NCI-H146 (cell line): Measurements from ENCODE around the gene STRN4.
A peak's percentile ranks its signal among the peaks of the same experiment; 100 is the strongest.
"Not testable (repeated sequence)": the region's sequence is repeated elsewhere in the genome, so short reads cannot be mapped to it uniquely, and the experiment has no call there.

Experiments used
- DNase-seq: peaks from one replicate; lab custom pipeline; 2025; lab: John Stamatoyannopoulos, UW

Gene STRN4

DNA sequence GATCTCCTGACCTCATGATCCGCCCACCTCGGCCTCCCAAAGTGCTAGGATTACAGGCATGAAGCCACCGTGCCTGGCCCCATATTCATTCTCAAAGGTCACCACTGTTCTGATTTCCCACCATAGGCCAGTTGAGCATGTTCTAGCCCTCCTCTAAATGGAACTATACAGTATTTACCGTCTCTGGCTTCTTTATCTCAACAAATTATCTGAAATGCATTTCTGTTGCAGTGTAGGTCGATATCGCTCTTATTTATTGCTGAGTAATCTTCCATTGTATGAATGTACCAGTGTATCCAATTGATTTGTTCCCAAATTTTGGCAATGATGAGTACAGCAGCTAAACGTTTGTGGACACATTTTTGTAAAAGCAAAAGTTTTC is 26.8 kb upstream of the STRN4 start:
- no peak for DNase-seq

DNA sequence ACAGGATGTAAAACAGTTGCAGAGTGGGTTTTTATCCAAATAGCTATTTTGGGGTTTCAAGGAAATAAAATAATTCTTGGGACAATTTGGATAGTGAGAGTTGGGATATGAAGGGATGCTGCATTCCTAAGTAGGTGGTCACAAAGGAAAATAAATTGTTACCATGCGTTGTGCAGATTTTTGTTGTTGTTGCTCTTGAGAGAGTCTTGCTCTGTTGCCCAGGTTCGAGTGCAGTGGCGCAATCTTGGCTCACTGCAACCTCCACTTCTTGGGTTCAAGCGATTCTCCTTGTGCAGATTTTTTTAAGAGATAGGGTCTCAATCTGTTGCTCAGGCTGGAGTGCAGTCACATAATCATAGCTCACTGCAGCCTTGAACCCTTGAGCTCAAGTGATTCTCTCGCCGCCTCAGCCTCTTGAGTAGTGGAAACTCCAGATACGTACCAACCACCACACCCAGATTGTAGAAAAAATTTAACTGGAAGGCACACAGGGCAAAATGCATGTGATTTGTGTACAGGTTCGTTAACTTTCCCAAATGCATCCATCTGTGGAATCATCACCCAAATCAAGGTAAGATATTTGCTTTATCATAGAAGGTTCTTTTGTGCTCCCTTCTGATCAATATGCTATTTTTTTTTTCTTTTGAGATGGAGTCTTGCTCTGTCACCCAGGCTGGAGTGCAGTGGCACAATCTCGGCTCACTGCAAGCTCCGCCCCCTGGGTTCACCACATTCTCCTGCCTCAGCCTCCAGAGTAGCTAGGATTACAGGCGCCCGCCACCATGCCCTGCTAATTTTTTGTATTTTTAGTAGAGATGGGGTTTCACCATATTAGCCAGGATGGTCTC is 26.1 kb upstream of the STRN4 start:
- no peak for DNase-seq

DNA sequence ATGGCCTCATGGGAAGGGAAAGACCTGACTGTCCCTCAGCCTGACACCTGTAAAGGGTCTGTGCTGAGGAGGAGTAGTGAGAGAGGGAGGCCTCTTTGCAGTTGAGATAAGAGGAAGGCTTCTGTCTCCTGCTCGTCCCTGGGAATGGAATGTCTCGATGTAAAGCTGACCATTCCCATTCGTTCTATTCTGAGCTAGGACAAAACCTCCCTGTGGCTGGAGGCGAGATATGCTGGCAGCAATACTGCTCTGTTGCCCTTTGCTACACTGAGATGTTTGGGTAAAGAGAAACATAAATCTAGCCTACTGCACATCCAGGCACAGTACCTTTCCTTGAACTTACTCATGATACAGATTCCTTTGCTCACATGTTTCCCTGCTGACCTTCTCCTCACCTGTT is 22.5 kb upstream of the STRN4 start:
- not testable (repeated sequence) for DNase-seq

DNA sequence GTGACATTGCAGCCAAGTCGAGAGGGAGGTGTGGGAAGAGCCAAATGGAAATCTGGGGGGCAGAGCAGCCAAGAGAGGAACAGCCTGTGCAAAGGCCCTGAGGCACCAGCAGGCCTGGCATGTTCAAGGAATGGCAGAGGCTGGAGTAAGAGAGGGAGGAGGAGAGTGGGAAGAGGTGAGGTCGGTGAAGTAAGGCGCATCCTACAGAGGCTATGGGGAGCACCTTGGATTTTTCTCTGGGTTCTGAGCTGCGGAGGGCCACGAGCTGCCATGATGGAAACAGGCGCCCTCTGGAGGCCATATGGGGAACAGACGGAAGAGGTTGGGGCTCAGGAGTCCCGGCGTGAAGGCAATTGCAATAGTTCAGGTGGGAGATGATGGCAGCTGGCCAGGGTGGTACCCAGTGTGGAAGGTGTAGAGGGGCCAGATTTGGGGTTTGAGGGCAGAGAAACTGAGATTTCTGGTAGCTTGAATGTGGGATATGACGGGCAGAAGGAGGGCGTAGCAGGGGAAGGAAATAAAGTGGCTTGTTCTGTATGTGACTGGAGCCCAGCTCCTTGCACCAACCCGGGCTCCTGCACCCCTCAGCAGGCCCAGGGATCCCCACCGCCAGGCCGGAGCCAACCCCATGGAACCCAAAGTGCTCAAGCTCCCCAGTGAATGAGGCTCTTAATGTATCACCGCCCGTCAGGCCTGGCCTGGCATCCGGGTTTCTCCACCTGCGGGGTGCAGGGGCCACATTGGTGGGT is 20.5 kb upstream of the STRN4 start:
- DNase-seq, result peak; percentile 64

DNA sequence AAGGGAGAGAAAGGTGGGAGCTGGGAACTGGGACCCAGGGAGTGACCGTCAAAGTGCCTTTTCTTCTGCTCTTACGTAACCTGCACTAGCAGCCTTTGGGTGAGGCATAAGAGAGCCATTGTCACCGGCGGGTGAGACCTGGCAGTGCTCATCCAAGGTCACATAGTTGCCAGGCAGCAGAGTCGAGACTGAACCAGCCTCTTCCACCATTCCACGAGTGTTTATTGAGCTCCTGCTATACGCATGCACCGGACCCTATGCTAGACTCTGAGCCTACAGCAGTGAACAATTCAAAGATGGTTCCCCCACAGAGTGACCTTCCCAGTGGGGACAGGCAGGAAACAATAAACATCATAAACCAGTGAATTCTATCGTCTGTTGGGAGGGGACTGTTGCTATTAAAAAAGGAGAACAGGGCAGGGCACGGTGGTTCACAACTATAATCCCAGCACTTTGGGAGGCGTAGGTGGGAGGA is 18.6 kb upstream of the STRN4 start:
- DNase-seq, result no peak

DNA sequence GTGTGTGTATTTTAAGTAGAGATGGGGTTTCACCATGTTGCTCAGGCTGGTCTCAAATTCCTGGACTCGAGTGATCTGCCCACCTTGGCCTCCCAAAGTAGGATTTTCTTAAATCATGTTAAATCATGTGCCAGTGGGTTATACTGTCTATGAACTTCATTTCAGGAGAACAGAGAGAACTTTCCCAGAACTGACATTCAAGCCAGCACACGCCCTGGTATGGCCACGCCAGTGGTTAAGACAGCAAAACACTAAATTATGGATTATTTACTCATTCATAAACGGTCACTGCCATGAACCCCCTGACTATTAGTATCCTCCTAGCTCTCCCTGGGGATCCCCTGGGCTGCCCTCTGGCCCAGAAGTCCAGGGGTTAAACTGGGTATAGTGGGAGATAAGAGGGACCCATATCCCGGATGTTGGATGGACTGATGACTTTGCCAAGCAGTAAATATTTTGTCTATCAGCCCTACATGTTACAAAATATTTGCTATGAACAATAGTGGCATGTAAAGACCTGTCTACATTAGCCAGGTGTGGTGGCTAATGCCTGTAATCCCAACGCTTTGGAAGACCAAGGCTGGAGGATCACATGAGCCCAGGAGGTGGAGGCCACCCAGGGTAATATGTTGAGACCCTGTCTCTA is 16.1 kb upstream of the STRN4 start:
- no peak for DNase-seq

DNA sequence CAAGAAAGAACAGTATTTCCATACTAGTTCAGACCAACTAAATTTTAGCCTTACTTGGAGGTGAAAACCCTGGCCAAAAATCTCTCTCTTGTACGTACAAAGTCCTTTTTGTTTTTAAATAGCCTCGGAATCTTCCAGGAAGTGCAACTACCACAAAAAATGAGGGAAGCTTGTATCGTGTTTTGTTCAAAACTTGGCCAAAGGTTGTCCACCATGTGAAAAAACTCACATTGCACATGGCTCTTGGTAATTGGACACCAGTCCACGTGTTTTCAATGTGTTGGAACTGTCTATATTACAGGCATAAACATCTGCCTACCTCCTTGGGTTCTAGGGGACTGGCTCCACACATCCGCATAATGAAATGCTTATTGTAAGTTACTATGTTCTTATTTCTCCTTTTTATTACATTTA is 15.2 kb upstream of the STRN4 start:
- no peak for DNase-seq

DNA sequence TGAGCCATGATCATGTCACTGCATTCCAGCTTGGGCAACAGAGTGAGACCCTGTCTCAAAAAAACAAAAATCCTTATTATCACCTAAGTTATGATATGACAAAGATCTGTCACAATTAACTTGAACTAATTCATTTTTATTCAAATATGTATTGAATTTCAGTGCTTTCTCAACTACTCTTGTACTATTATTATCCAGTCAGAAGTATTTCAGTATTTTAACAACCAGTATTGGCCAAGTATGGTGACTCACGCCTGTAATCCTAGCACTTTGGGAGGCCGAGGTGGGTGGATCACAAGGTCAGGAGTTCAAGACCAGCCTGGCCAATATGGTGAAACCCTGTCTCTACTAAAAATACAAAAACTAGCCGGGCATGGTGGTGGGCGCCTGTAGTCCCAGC is 14.6 kb upstream of the STRN4 start:
- not testable (repeated sequence) for DNase-seq

DNA sequence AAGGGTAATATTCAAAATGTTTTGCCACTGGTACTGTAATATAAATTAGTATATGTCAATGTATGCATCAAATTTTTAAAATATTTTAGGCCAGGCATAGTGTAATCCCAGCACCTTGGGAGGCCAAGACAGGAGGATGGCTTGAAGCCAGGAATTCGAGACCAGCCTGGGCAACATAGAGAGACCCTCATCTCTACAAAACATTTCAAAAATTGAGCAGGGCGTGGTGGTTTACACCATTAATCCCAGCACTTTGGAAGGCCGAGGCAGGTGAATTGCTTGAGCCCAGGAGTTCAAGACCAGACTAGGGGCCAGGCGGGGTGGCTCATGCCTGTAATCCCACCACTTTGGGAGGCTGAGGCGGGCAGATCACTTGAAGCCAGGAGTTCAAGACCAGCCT is 14.1 kb upstream of the STRN4 start:
- no peak for DNase-seq

DNA sequence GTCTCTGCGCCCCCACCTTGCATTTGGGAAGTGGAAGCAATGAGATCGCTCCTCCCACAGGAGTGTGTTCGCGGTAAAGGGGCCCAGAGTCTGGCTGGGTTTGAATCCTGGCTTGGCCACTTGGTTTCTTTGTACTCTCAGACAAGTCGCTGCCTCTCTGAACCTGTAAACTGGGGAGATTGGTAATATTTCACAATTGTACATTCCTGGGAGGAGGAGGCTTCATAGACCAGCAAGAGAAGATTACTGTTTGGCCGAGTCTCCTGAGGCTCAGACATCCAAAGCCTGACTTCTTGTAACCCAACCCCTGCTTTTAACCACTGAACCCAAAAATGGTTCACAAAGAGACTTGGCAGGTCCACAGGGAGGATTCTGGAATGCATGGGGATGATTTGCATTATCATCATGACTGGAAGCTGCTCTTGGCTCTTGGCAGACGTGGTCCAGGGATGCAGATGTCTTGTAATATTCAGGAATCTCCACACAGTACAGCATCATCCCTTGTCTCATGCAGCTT is 13.6 kb upstream of the STRN4 start:
- DNase-seq, result no peak

DNA sequence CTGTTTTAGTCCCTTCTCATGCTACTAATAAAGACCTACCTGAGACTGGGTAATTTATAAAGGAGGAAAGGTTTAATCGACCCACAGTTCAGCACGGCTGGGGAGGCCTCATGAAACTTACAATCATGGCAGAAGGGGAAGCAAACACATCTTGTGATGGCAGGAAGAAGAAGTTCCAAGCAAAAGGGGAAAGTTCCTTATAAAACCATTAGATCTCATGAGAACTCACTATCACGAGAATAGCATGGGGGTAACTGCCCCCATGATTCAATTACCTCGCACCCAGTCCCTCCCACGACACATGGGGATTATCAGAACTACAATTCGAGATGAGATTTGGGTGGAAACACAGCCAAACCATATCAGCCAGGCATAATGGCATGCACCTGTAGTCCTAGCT is 13.0 kb upstream of the STRN4 start:
- no peak for DNase-seq

DNA sequence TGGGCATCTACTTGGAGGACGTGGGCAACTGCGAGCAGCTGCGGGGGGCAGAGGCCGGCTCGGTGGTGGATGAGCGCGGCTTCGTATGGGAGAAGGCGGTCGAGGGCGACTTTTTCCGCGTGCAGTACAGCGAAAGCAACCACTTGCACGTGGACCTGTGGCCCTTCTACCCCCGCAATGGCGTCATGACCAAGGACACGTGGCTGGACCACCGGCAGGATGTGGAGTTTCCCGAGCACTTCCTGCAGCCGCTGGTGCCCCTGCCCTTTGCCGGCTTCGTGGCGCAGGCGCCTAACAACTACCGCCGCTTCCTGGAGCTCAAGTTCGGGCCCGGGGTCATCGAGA is 10.3 kb upstream of the STRN4 start:
- DNase-seq, result no peak

DNA sequence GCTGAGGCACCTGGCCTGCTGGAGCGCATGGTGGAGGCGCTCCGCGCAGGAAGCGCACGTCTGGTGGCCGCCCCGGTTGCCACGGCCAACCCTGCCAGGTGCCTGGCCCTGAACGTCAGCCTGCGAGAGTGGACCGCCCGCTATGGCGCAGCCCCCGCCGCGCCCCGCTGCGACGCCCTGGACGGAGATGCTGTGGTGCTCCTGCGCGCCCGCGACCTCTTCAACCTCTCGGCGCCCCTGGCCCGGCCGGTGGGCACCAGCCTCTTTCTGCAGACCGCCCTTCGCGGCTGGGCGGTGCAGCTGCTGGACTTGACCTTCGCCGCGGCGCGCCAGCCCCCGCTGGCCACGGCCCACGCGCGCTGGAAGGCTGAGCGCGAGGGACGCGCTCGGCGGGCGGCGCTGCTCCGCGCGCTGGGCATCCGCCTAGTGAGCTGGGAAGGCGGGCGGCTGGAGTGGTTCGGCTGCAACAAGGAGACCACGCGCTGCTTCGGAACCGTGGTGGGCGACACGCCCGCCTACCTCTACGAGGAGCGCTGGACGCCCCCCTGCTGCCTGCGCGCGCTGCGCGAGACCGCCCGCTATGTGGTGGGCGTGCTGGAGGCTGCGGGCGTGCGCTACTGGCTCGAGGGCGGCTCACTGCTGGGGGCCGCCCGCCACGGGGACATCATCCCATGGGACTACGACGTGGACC is 9.7 kb upstream of the STRN4 start:
- no peak for DNase-seq

DNA sequence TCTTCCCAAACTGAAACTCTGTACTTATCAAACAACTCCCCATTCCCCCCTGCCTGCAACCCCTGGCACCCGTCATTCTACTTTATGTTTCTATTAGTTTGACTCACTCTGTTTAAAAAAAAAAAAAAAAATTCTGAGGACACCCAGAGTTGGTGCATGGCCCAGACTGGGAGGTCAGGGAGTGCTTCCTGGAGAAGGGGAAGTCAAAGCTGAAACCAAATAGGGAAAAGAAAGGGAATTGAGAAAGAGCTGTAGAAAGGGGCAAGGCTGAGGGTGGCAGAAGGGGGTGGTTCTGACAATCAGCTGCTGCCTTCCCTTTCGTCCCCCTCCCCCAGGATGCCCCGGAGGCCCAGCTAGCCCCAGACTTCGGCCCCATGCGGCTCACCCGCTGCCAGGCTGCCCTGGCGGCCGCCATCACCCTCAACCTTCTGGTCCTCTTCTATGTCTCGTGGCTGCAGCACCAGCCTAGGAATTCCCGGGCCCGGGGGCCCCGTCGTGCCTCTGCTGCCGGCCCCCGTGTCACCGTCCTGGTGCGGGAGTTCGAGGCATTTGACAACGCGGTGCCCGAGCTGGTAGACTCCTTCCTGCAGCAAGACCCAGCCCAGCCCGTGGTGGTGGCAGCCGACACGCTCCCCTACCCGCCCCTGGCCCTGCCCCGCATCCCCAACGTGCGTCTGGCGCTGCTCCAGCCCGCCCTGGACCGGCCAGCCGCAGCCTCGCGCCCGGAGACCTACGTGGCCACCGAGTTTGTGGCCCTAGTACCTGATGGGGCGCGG is 9.0 kb upstream of the STRN4 start:
- no peak for DNase-seq

DNA sequence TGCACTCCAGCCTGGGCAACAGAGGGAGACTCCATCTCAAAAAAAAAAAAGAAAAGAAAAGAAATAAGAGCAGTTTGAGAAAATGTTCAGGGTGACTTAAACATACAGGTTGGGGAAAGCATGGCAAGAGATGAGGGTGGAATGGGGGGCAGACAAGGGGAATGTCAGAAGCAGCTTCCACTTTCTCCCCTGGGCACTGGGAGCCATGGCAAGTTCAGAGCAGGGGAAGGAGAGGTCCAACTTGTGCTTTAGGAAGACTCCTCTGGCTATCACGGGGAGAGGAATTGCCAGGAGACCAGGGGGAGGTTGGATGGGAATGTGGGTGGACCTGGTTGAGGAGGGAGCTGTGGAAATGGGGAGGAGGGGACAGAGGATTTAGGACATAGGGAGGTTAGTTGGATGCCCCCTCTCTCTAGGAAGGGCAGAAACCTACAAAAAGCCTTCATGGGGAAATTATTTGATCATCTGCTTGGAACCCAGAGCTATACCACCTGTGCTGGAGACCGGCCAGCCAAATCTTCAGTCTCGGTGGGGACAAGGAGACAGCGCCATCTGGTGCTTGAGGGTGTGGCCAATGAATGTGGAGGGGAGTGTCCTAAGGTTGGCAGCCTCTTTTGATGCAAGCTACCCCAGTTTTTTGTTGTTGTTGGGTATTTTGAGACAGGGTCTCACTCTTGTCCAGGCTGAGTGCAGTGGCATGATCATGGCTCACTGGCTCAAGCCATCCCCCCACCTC is 7.3 kb upstream of the STRN4 start:
- DNase-seq, result peak; percentile 50

DNA sequence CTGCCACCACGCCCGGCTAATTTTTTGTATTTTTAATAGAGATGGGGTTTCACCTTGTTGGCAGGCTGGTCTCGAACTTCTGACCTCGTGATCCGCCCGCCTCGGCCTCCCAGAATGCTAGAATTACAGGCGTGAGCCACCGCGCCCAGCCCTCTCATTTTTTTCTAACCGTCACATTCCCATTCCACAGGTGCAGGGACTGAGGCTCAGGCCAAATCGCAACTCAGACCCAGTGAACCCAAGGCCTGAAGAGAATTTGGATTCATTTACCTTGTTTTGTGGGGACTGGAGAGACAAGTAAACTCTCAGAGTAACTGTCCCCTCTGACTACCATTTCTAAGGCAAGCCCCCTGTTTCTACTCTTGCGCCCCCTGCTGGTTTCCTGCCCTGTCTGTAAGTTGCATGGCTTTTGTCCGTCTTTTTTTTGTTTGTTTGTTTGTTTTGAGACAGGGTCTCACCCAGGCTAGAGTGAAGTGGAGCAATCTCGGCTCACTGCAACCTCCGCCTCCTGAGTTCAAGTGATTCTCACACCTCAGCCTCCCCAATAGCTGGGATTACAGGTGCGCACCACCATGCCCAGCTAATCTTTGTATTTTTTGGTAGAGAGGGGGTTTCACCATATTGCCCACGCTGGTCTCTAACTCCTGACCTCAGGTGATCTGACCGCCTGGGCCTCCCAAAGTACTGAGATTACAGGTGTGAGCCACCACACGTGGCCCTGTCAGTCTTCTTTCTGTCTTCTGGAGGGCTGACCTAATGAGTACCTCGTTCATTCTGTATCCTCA is 2.3 kb upstream of the STRN4 start:
- peak; percentile 24 for DNase-seq

DNA sequence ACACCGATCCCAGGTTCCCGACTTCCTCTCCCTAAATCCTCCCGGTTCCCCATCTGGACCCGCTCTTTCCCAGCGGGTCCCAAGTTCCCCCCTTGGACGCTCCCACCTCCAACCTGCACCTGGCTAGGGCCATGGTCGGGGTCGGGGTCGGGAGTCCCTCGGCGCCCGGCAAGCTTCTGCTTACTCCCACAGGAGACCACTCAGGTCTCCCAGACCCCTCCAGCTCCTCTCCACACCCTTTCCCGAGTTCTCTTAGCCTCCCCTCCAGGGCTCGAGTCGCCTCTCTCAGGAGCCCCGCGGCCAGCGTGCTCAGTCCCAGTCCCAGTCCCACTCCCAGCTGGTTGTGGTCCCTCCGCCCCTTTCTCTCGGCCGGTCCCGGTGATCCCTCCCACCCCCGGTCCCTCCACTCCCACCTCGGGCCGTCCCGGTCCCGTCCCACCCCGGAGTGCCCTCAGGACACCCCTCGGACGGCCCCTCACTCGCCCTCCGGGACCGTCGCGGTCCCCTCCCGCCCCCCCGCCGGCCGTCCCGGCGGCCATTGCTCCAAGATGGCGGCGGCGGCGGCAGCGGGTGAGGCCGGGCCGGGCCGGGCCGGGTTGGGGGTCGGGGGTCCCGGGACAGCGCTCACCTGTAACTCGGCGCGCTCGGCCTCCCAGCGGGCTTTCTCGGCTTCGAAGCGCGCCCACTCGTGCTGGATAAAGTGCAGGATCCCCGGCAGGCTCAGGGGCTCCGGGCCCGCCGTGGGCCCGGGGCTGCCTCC is 549 bp downstream of the STRN4 start, which contains the start of gene FKRP:
Gene FKRP (plus strand): TSS at position 537 of the 760 bp plus-strand sequence. CDS start 9,394 bp downstream, outside the sequence.
- DNase-seq, result peak; percentile 37

DNA sequence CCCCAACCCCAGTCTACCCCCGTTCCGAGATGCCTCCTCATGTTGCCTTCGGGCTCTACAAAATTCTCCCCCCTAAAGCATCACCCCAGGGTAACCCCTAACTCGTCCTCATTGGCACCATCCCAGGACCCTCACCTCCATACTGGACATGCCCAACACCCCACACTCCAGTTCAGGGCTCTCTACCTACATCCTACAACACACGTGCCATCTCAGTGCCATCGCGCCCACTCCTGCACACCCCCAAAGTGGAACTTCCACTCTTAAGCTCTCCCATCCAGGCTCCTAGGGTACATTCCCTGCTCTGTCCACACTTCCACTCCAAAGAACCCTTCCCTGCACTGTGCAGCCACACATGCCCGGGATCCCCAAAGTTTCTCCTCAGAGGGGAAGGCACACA is 1.2 kb downstream of the STRN4 start:
- DNase-seq, result no peak
